ENCODE results near the gene DLGAP4. TPM values are rescaled to one million over a fixed set of nuclear protein-coding genes. Genes with fewer than 3 reads are reported as not detected.

DLGAP4 gene
- polyA plus RNA-seq, 1 of the 3 experiments (the other 2 are of a cell fraction): 31.2 TPM

- H3F3A ChIP-seq (replicated peaks; ENCODE audit: insufficient read depth): no peaks in the 10 kb centered on the region
- no peak overlapping the region for H3K9ac ChIP-seq
- no peaks in the 10 kb centered on the region for H3K36me3 ChIP-seq (replicated peaks in 1 of 2; ENCODE audit: control insufficient read depth in 1 of 2, insufficient read depth in 2 of 2, low read length in 1 of 2)
- POLR2A ChIA-PET: interaction anchor here (0.7 kb wide), 1 partner anchor 22 kb away, joined by 3 read pairs; no protein-coding TSS in a partner anchor
- no peak overlapping the region for H2AFZ ChIP-seq (ENCODE audit: low read depth)
- H3K4me1 ChIP-seq (ENCODE audit: control insufficient read depth in 1 of 2, insufficient read depth in 2 of 2, low read depth in 1 of 2, low read length in 1 of 2): peaks cover 0 to 6% of the 10 kb centered on the region in 2 experiments; a peak in 1 of 4 replicates
- DNase-seq: peak; percentile 71
- H3K27me3 ChIP-seq (ENCODE audit: insufficient read depth): no peaks in the 10 kb centered on the region; the same call in 1 of the 2 replicates
- H4K20me1 ChIP-seq (ENCODE audit: insufficient read depth): no peaks in the 10 kb centered on the region
- CTCF ChIA-PET: interaction anchor here (0.6 to 0.9 kb wide), 2 partner anchors 45 to 121 kb away, joined by 3 to 4 read pairs; no protein-coding TSS in a partner anchor
- no peaks in the 10 kb centered on the region for H3K79me2 ChIP-seq (ENCODE audit: insufficient read depth)
- 10% methylated on average over 2 of the region's 3 CpGs for WGBS (ENCODE audit: low lambda C conversion rate)
- no peaks in the 10 kb centered on the region for H3K9me2 ChIP-seq
- no peaks in the 10 kb centered on the region for H3K9me3 ChIP-seq
- no peak for TF ChIP-seq PBX3 (IDR thresholded peaks at IDR 0.05)
- TF ChIP-seq GATA2 (CRISPR knock-in tag; IDR thresholded peaks at IDR 0.05): peak; percentile 46; the same call in 1 of the 2 replicates
- no peak overlapping the region for H3K27ac ChIP-seq (ENCODE audit: low read depth in 2 of 2, low read length in 1 of 2)
- H3K4me2 ChIP-seq: no peak overlapping the region
- no peak overlapping the region for H3K4me3 ChIP-seq (ENCODE audit: low read depth in 2 of 2, low read length in 1 of 2)
Observed at GRCh38 chr20:36318166-36318565, 12.0 kb downstream of the DLGAP4 start.

GRCh38 chr20:36319356-36320260, 13.5 kb downstream of the DLGAP4 start:
- no peaks in the 10 kb centered on the region for H3K9me2 ChIP-seq
- no peak overlapping the region for H2AFZ ChIP-seq (ENCODE audit: low read depth)
- no peak overlapping the region for H3K27ac ChIP-seq (ENCODE audit: low read depth in 2 of 2, low read length in 1 of 2)
- no peak overlapping the region for H3K4me2 ChIP-seq
- POLR2A ChIA-PET: no interaction called here
- peaks cover 0 to 6% of the 10 kb centered on the region in 2 experiments; a peak in 1 of 4 replicates for H3K4me1 ChIP-seq (ENCODE audit: control insufficient read depth in 1 of 2, insufficient read depth in 2 of 2, low read depth in 1 of 2, low read length in 1 of 2)
- no peak overlapping the region for H3K4me3 ChIP-seq (ENCODE audit: low read depth in 2 of 2, low read length in 1 of 2)
- DNase-seq: no peak
- no peaks in the 10 kb centered on the region for H3K36me3 ChIP-seq (replicated peaks in 1 of 2; ENCODE audit: control insufficient read depth in 1 of 2, insufficient read depth in 2 of 2, low read length in 1 of 2)
- CTCF ChIA-PET: no interaction called here
- H3K79me2 ChIP-seq (ENCODE audit: insufficient read depth): no peaks in the 10 kb centered on the region
- no peaks in the 10 kb centered on the region for H4K20me1 ChIP-seq (ENCODE audit: insufficient read depth)
- no peaks in the 10 kb centered on the region for H3F3A ChIP-seq (replicated peaks; ENCODE audit: insufficient read depth)
- H3K9ac ChIP-seq: no peak overlapping the region
- WGBS (ENCODE audit: low lambda C conversion rate): 56% methylated on average over 7 of the region's 12 CpGs
- H3K27me3 ChIP-seq (ENCODE audit: insufficient read depth): no peaks in the 10 kb centered on the region; the same call in 1 of the 2 replicates
- H3K9me3 ChIP-seq: peaks cover under 1% of the 10 kb centered on the region; the same call in 1 of the 2 replicates
- TF ChIP-seq PBX3 (IDR thresholded peaks at IDR 0.05) (no peak), FOSL2 (IDR thresholded peaks at IDR 0.05; ENCODE audit: borderline replicate concordance, low read depth) (no peak), YY1 (IDR thresholded peaks at IDR 0.05; ENCODE audit: low read depth) (no peak), USF2 (IDR thresholded peaks at IDR 0.05; ENCODE audit: borderline replicate concordance, low read depth, low read length) (no peak), CTCF (IDR thresholded peaks at IDR 0.05) (no peak), RCOR1 (IDR thresholded peaks at IDR 0.05; ENCODE audit: low read length) (no peak), MXI1 (IDR thresholded peaks at IDR 0.05; ENCODE audit: low read depth, low read length) (no peak), FOXJ3 (CRISPR knock-in tag; IDR thresholded peaks at IDR 0.05) (no peak), RFX5 (IDR thresholded peaks at IDR 0.05; ENCODE audit: low read length) (no peak), EP300 (IDR thresholded peaks at IDR 0.05; ENCODE audit: borderline replicate concordance in 1 of 2, low read depth in 1 of 2, low read length in 1 of 2) (no peak), SIN3A (IDR thresholded peaks at IDR 0.05; ENCODE audit: borderline replicate concordance, low read depth, low read length) (no peak), MEF2A (IDR thresholded peaks at IDR 0.05; ENCODE audit: borderline replicate concordance, low read depth) (no peak), TAF1 (IDR thresholded peaks at IDR 0.05; ENCODE audit: borderline replicate concordance, low read depth, low read length) (no peak), JUND (IDR thresholded peaks at IDR 0.05) (no peak), REST (IDR thresholded peaks at IDR 0.05; ENCODE audit: low read depth, low read length) (no peak)

All from SK-N-SH (cell line).